Prostate gland (tissue), 2 donors: ENCODE data around the gene ELMO1. TPM values are rescaled to one million over a fixed set of nuclear protein-coding genes. Genes with fewer than 3 reads are reported as not detected.

Experiments
- DNase-seq: peaks from one replicate; pipeline ENCODE4 v3.0.0-alpha.2; 2019; ENCODE audit warnings: low spot score
- H3K27ac ChIP-seq, 2 donors: fragments of 200-600 bp; sonication (generic); 2 replicates each; pipeline ENCODE4 v1.5.1; 2017 to 2019
- H3K27me3 ChIP-seq: fragments of 200-600 bp; sonication (generic); replicated peaks from 2 replicates; pipeline ENCODE4 v1.5.1; 2019; ENCODE audit not compliant: insufficient read depth
- H3K36me3 ChIP-seq, 2 donors: fragments of 200-600 bp; sonication (generic); 1 replicate in 1 of 2; 2 replicates in 1 of 2; pipeline versions ENCODE4 v1.5.1 to v1.8.1; 2017 to 2019
- H3K4me1 ChIP-seq: fragments of 200-600 bp; sonication (generic); replicated peaks from 2 replicates; pipeline ENCODE4 v1.5.1; 2019
- H3K4me3 ChIP-seq, 2 donors: fragments of 200-600 bp; sonication (generic); 2 replicates each; pipeline ENCODE4 v1.5.1; 2017 to 2019
- H3K9me3 ChIP-seq: fragments of 200-600 bp; sonication (generic); 2 replicates; pipeline ENCODE4 v1.5.1; 2017
- CTCF ChIP-seq, 4 experiments: fragments of 200-600 bp in 2 of 4; fragments of 450-650 bp in 2 of 4; sonication (generic) in 2 of 4; IDR thresholded peaks; 1 replicate in 3 of 4; 2 replicates in 1 of 4; pipeline ENCODE4 v1.5.1; 2016 to 2019; ENCODE audit warnings: antibody characterized with exemption in 4 of 4, mild to moderate bottlenecking in 2 of 4, moderate library complexity in 2 of 4
- POLR2A ChIP-seq: fragments of 450-650 bp; IDR thresholded peaks from one replicate; pipeline ENCODE4 v1.6.1; 2016; ENCODE audit warnings: antibody characterized with exemption, mild to moderate bottlenecking
- POLR2AphosphoS5 ChIP-seq: sonication (generic); formaldehyde crosslinking; IDR thresholded peaks from one replicate; pipeline ENCODE4 v1.6.1; 2017; ENCODE audit warnings: antibody characterized with exemption
- WGBS: methylation state at CpG from one replicate; pipeline ENCODE4 v1.1.5; 2018; 5-methylcytosine and 5-hydroxymethylcytosine counted together
- intact Hi-C: fragments of 100-400 bp; cut with DNase I; formaldehyde crosslinking; loops from one replicate; pipeline ENCODE4 v1.14.2; 2022
- total RNA-seq, 2 donors: library from RNA; depleted of rRNA; stranded (reverse); fragments of >200 nt; gene quantifications; one replicate each; pipeline ENCODE4 v1.1.0, GENCODE V29; 2016

The ELMO1 gene
- total RNA-seq, 2 donors from 2014 or later, result 6.7 to 19.3 TPM

DNA sequence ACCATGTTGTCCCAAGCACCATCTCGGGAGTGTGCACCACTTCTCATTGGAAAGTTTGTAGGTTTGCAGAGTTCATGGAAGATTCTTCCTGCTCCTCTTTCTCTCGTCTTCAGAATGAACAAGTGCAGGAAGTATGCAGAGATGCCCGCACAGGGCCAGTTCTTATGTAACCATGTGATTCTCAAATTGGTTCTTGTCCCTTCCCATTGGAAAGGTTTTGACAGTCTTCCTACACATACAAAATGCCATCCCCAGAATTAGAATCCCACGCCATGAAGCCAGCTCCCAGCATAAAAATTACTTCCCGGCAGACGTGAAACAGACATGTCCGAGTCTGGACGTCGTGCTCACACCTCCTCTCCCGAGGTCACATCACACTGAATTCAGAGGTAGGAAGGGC is 251.6 kb downstream of the ELMO1 start:
- Histone ChIP-seq H3K27ac (no peak overlapping the region), H3K27me3 (no peaks in the 10 kb centered on the region), H3K9me3 (no peaks in the 10 kb centered on the region), H3K4me3 (no peak overlapping the region), H3K4me1 (no peaks in the 10 kb centered on the region), H3K36me3 (no peaks in the 10 kb centered on the region)
- no peak for DNase-seq
- TF ChIP-seq POLR2AphosphoS5 (no peak), CTCF (IDR thresholded peaks at IDR 0.05) (no peak), POLR2A (no peak)
- 89% methylated on average over 10 of the region's 10 CpGs for WGBS
- intact Hi-C loops, result loop anchor here (5.0 to 10.0 kb wide), 3 partner anchors 230 to 710 kb away; no protein-coding TSS in a partner anchor

- whole genome bisulfite sequencing, result 79% methylated on average over 2 of the region's 2 CpGs
- no peaks in the 10 kb centered on the region for H3K4me1 ChIP-seq
- H3K27ac ChIP-seq, result no peak overlapping the region
- no peak for DNase-seq
- no peaks in the 10 kb centered on the region for H3K9me3 ChIP-seq
- no peaks in the 10 kb centered on the region for H3K27me3 ChIP-seq
- no peak overlapping the region for H3K4me3 ChIP-seq
- intact Hi-C loops, result loop anchor here (5.0 to 10.0 kb wide), 3 partner anchors 229 to 709 kb away; no protein-coding TSS in a partner anchor
- TF ChIP-seq POLR2AphosphoS5 (no peak), POLR2A (no peak), CTCF (IDR thresholded peaks at IDR 0.05) (no peak)
- no peaks in the 10 kb centered on the region for H3K36me3 ChIP-seq
These were observed 252.0 kb downstream of the ELMO1 start for GRCh38 chr7:37196676-37197075.

- intact Hi-C loops, result loop anchor here (5.0 to 10.0 kb wide), 3 partner anchors 228 to 708 kb away; no protein-coding TSS in a partner anchor
- Histone ChIP-seq H3K36me3 (no peaks in the 10 kb centered on the region), H3K9me3 (no peaks in the 10 kb centered on the region), H3K27ac (no peak overlapping the region), H3K4me1 (no peaks in the 10 kb centered on the region), H3K27me3 (no peaks in the 10 kb centered on the region), H3K4me3 (no peak overlapping the region)
- TF ChIP-seq CTCF (IDR thresholded peaks at IDR 0.05), result no peak
- no peak for TF ChIP-seq POLR2A
- no peak for TF ChIP-seq POLR2AphosphoS5
- 96% methylated on average over 7 of the region's 7 CpGs for WGBS
- DNase-seq, result no peak
These were observed 253.3 kb downstream of the ELMO1 start for GRCh38 chr7:37195388-37195787.

DNA sequence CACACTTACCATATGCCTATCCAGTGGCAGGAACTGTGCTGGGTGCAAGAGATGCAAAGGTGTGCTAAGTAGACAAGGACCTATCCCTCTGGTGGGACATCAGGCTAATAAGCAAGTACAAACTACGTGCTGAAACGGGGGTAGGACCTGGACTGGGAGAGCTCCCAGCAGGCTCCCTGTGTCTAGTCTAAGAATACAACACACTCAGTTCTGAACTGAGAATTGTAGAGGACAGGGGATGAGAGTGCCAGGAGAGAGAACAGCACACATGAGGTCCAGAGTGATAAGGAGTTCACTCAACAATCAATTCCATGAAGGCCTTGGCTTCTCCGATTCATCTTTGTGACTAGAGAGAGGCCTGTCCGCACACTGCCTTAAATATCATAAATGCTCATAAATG is 253.7 kb downstream of the ELMO1 start:
- Histone ChIP-seq H3K4me3 (no peak overlapping the region), H3K27ac (no peak overlapping the region), H3K9me3 (no peaks in the 10 kb centered on the region), H3K36me3 (no peaks in the 10 kb centered on the region), H3K4me1 (no peaks in the 10 kb centered on the region), H3K27me3 (no peaks in the 10 kb centered on the region)
- no peak for DNase-seq
- WGBS, result 93% methylated on average over 4 of the region's 4 CpGs
- TF ChIP-seq POLR2AphosphoS5 (no peak), POLR2A (no peak), CTCF (IDR thresholded peaks at IDR 0.05) (no peak)
- intact Hi-C loops, result loop anchor here (5.0 to 10.0 kb wide), 3 partner anchors 228 to 708 kb away; no protein-coding TSS in a partner anchor

GRCh38 chr7:37193775-37194135 is 254.9 kb downstream of the ELMO1 start:
- intact Hi-C loops, result loop anchor here (10.0 kb wide), 1 partner anchor 519 kb away; no protein-coding TSS in a partner anchor
- no peak overlapping the region for H3K27ac ChIP-seq
- TF ChIP-seq CTCF (IDR thresholded peaks at IDR 0.05) (no peak), POLR2AphosphoS5 (no peak), POLR2A (no peak)

More at GRCh38 chr7:37193775-37194135, 254.9 kb downstream of the ELMO1 start:
- no peaks in the 10 kb centered on the region for H3K4me1 ChIP-seq
- H3K4me3 ChIP-seq, result no peak overlapping the region
- no peaks in the 10 kb centered on the region for H3K27me3 ChIP-seq
- DNase-seq, result no peak
- no peaks in the 10 kb centered on the region for H3K9me3 ChIP-seq
- no peaks in the 10 kb centered on the region for H3K36me3 ChIP-seq
- 77% methylated on average over 2 of the region's 2 CpGs for WGBS
